ENCODE measurements around the gene CACNA1H. TPM values are rescaled to one million over a fixed set of nuclear protein-coding genes. Genes with fewer than 3 reads are reported as not detected.

CACNA1H gene
- total and polyA plus RNA-seq, 11 donors, result 1.6 to 14.6 (median 3.2) TPM

DNA sequence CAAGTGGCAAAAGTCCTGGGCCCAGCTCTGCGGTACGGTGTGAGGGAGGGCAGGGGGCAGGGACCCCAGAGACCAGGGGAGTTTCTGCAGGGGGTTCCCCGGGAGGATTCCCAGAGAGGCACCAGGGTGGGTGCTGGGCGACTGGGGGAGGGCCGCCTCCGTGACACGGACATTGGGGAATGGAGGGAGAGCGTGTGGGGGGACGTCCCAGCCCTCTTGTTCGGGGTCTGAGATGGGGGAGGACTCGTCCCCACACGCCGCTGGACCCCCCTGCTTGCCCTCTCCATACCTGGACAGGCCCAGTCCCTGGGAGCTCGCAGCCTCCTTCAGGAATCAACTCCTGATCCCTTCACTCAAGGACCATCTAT is 30.5 kb upstream of the CACNA1H start:
- Histone ChIP-seq H3K27me3 (peaks cover 0 to 50% (median 6%) of the 10 kb centered on the region in 9 donors), H3K4me1 (no peaks in the 10 kb centered on the region), H3K36me3 (no peaks in the 10 kb centered on the region), H3K27ac (no peak overlapping the region), H3K4me3 (no peak overlapping the region), H3K9me3 (no peaks in the 10 kb centered on the region)
- intact Hi-C loops (cut with DNase I), result no loop called here
- DNase-seq (no peak), ATAC-seq (no peak)
- 86 to 95% (median 88%) methylated on average over 14 of the region's 14 CpGs for WGBS, 4 donors
- TF ChIP-seq POLR2A (IDR thresholded peaks at IDR 0.05), result no peak
- TF ChIP-seq, protein P1, sequence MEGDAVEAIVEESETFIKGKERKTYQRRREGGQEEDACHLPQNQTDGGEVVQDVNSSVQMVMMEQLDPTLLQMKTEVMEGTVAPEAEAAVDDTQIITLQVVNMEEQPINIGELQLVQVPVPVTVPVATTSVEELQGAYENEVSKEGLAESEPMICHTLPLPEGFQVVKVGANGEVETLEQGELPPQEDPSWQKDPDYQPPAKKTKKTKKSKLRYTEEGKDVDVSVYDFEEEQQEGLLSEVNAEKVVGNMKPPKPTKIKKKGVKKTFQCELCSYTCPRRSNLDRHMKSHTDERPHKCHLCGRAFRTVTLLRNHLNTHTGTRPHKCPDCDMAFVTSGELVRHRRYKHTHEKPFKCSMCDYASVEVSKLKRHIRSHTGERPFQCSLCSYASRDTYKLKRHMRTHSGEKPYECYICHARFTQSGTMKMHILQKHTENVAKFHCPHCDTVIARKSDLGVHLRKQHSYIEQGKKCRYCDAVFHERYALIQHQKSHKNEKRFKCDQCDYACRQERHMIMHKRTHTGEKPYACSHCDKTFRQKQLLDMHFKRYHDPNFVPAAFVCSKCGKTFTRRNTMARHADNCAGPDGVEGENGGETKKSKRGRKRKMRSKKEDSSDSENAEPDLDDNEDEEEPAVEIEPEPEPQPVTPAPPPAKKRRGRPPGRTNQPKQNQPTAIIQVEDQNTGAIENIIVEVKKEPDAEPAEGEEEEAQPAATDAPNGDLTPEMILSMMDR (IDR thresholded peaks at IDR 0.05), result no peak

DNA sequence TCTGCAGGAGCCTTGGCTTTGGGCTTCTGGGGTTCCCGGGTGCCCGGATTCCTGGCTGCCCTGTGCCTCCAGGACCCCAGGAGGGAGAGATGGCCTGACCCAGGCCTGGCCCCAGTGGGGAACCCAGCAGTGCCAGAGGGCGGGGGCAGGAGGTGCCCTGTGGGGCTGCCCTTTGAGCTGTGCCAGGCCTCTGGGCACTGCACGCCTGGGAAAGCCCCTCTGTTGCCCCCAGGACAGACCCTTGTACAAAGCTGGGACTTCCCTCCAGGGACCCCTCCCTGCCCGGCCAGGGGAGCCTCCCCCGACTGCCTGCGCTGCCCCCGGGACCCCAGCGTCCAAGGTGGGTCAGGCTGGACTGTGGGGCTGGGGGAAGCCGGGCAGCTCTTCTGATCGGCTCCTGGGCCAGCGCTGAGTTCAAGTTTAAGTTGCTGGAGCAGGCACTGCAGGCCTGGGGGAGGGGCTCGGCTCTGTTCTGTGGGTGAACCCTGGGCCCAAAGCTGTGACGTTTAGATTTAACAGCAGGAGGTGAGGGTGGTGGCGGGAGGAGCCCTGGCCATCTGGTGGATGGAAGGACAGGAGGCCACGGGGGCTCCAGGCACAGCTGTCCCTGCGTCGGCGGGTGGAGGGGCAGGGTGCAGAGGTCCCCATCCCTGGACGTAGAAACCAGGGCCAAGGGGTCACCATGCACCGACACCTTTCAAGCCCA is 29.2 kb upstream of the CACNA1H start:
- intact Hi-C loops (cut with DNase I), result no loop called here

DNA sequence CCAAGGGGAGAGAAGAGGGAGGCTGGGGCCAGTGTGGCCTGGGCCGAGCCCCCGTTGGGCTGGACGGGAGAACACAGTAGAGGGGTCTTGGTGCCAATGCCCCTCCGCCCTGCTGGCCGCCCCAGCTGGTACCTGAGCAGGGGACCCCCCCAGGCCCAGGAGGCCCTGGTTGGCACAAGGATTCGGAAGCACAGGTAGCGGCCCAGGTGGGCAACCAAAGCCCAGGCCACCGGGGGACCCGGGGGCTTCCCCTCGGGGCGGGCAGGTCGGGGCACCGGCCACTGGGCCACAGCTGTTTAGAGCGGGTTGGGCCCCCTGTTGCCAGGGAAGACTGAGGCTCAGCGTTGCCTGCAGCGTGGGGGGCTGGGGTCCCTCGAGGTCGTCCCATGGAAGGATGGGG is 28.6 kb upstream of the CACNA1H start:
- DNase-seq (no peak), ATAC-seq (no peak)
- Histone ChIP-seq H3K9me3 (no peaks in the 10 kb centered on the region), H3K36me3 (no peaks in the 10 kb centered on the region), H3K27ac (no peak overlapping the region), H3K4me1 (no peaks in the 10 kb centered on the region), H3K4me3 (no peak overlapping the region), H3K27me3 (peaks cover 0 to 41% (median 5%) of the 10 kb centered on the region in 9 donors)
- WGBS, 4 donors, result 79 to 91% (median 82%) methylated on average over 8 to 18 of the region's 18 CpGs
- TF ChIP-seq POLR2A (IDR thresholded peaks at IDR 0.05), result no peak
- intact Hi-C loops (cut with DNase I), result no loop called here

More for the DNA sequence above, 29.2 kb upstream of the CACNA1H start:
- no peaks in the 10 kb centered on the region for H3K4me1 ChIP-seq
- H3K27ac ChIP-seq, result no peak overlapping the region
- no peaks in the 10 kb centered on the region for H3K36me3 ChIP-seq
- WGBS, 4 donors, result 71 to 80% (median 75%) methylated on average over 11 to 21 of the region's 21 CpGs
- H3K4me3 ChIP-seq, result no peak overlapping the region
- H3K27me3 ChIP-seq, result peaks cover 0 to 41% (median 6%) of the 10 kb centered on the region in 9 donors
- TF ChIP-seq POLR2A (IDR thresholded peaks at IDR 0.05), result no peak
- TF ChIP-seq, protein P1 (IDR thresholded peaks at IDR 0.05), result no peak
- no peaks in the 10 kb centered on the region for H3K9me3 ChIP-seq
- ATAC-seq (no peak), DNase-seq (no peak)

DNA sequence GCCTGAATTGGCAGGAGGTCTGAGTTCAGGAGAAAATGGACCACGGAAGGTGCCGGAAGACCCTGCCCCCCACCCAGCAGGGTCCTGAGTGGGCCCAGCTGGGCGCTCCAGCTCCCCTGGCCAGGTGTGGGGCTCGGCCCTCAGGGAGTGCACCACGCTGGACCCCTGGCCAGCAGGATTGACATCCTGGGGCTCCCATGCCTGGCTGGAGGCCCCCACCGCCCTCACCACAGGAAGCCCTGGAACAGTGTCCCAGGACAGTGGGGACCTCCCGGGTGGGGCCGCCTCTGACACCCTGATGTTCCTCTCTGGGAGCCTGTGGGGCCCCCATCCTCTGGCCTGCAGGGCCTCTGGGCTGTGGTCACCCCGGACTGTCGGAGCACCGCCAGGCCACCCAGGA is 28.1 kb upstream of the CACNA1H start:
- peaks cover 0 to 41% (median 3%) of the 10 kb centered on the region in 9 donors for H3K27me3 ChIP-seq
- H3K4me3 ChIP-seq, result no peak overlapping the region
- 85 to 100% (median 86%) methylated on average over 2 to 11 of the region's 11 CpGs for WGBS, 4 donors
- ATAC-seq, result no peak
- TF ChIP-seq POLR2A (IDR thresholded peaks at IDR 0.05), result no peak
- TF ChIP-seq, protein P1 (IDR thresholded peaks at IDR 0.05), result no peak
- H3K36me3 ChIP-seq, result no peaks in the 10 kb centered on the region
- no peak overlapping the region for H3K27ac ChIP-seq
- no peak for DNase-seq
- H3K9me3 ChIP-seq, result no peaks in the 10 kb centered on the region
- intact Hi-C loops (cut with DNase I), result no loop called here
- no peaks in the 10 kb centered on the region for H3K4me1 ChIP-seq

DNA sequence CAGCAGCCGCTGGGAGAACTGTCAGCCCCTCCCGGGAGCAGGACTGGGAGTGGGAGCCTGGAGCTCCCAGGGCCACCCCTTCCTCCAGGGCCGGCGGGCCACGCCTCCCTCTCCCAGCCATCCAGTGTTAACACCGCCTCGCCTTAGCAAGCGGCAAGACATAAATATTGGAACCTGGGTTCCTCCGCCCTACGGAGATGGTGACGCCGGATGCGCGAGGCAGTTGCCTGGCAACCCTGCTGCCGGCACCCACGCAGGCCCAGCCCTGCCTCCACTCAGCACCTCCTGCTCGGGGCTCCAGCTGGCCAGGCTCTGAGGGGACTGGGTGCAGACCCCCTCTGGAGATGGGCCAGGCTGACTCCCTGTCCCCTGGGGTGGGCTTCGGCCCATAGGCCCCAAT is 27.4 kb upstream of the CACNA1H start:
- Histone ChIP-seq H3K4me1 (no peaks in the 10 kb centered on the region), H3K27me3 (peaks cover 0 to 36% (median 3%) of the 10 kb centered on the region in 9 donors), H3K9me3 (no peaks in the 10 kb centered on the region), H3K27ac (no peak overlapping the region), H3K36me3 (no peaks in the 10 kb centered on the region), H3K4me3 (no peak overlapping the region)
- 20 to 31% (median 26%) methylated on average over 11 to 18 of the region's 18 CpGs for WGBS, 4 donors
- ATAC-seq, result peak in 1 of 4 donors; percentile 58
- no peak for TF ChIP-seq POLR2A (IDR thresholded peaks at IDR 0.05)
- TF ChIP-seq, protein P1 (IDR thresholded peaks at IDR 0.05), result no peak
- intact Hi-C loops (cut with DNase I), result no loop called here
- DNase-seq, result no peak

Data from heart left ventricle (tissue), 16 donors.